Activated CD4-positive, alpha-beta memory T cell treated with anti-CD3 and anti-CD28 coated beads for 36 hours (primary cell): ENCODE results near the gene ZSCAN22. TPM values are rescaled to one million over a fixed set of nuclear protein-coding genes. Genes with fewer than 3 reads are reported as not detected.
A peak's percentile ranks its signal among the peaks of the same experiment; 100 is the strongest.
"Not testable (repeated sequence)": the region's sequence is repeated elsewhere in the genome, so short reads cannot be mapped to it uniquely, and the experiment has no call there.

Source experiments
- CTCF ChIA-PET: fragments of 350-600 bp; sonication (Branson Sonifier 250); formaldehyde crosslinking; loops from one replicate; lab custom pipeline; 2021; ENCODE audit warnings: antibody characterized with exemption, inconsistent platforms; lab: Charles Lee
- POLR2A ChIA-PET: fragments of 350-600 bp; sonication (Branson Sonifier 250); formaldehyde crosslinking; loops from one replicate; lab custom pipeline; 2021; ENCODE audit warnings: antibody characterized with exemption; lab: Charles Lee
- DNase-seq: peaks from one replicate; pipeline ENCODE4 v3.0.0-alpha.2; 2020
- H3K27ac Mint-ChIP-seq: one replicate; pipeline ENCODE4 v1.8.0; 2021; ENCODE audit warnings: mixed read lengths
- H3K27me3 Mint-ChIP-seq: one replicate; pipeline ENCODE4 v1.8.0; 2021; ENCODE audit warnings: mixed read lengths
- H3K36me3 Mint-ChIP-seq: one replicate; pipeline ENCODE4 v1.8.0; 2021; ENCODE audit warnings: mixed read lengths
- H3K4me1 Mint-ChIP-seq: one replicate; pipeline ENCODE4 v1.8.0; 2021; ENCODE audit warnings: low read depth, mixed read lengths
- H3K4me3 Mint-ChIP-seq: one replicate; pipeline ENCODE4 v1.8.0; 2021; ENCODE audit warnings: mild to moderate bottlenecking, mixed read lengths
- H3K9me3 Mint-ChIP-seq: one replicate; pipeline ENCODE4 v1.8.0; 2021; ENCODE audit warnings: mixed read lengths
- intact Hi-C: fragments of 100-400 bp; cut with micrococcal nuclease; formaldehyde crosslinking; loops from one replicate; pipeline ENCODE4 v1.15.1; 2023
- total RNA-seq, 2 experiments: library from RNA; stranded (reverse); gene quantifications; one replicate each; pipeline ENCODE4 v1.2.3, GENCODE V29; 2021

ZSCAN22 gene
- total RNA-seq, 2 experiments from 2014 or later, result 3.1 to 3.3 TPM

- Mint-ChIP-seq H3K4me3 (peak overlapping the region; percentile 92), H3K4me1 (peaks cover 21% of the 10 kb centered on the region), H3K36me3 (peaks cover 10% of the 10 kb centered on the region), H3K27ac (no peak overlapping the region), H3K27me3 (peaks cover 4% of the 10 kb centered on the region), H3K9me3 (no peaks in the 10 kb centered on the region)
- ChIA-PET POLR2A (no interaction called here), CTCF (interaction anchor here (1.5 kb wide), 1 partner anchor 16 kb away, joined by 7 read pairs; no protein-coding TSS in a partner anchor)
- intact Hi-C loops, result loop anchor here (5.0 kb wide), 1 partner anchor 62 kb away; the partner anchor contains the start of gene ZNF584
- DNase-seq, result no peak
Observed at GRCh38 chr19:58345558-58345957, 18.8 kb downstream of the ZSCAN22 start.

- Mint-ChIP-seq H3K4me3 (peak overlapping the region; percentile 92), H3K27me3 (peaks cover 4% of the 10 kb centered on the region), H3K4me1 (peaks cover 21% of the 10 kb centered on the region), H3K27ac (peak overlapping the region; percentile 42), H3K9me3 (no peaks in the 10 kb centered on the region), H3K36me3 (peaks cover 4% of the 10 kb centered on the region)
- ChIA-PET POLR2A (interaction anchor here (0.7 to 2.3 kb wide), 6 partner anchors 8 to 128 kb away, joined by 3 to 12 read pairs (median 4); partner anchors contain the start of genes ZNF497, ZNF544 and ZNF837), CTCF (interaction anchor here (0.9 to 2.1 kb wide), 6 partner anchors 9 to 172 kb away, joined by 3 to 8 read pairs (median 5); partner anchors contain the start of genes ZBTB45, ZNF544 and ZSCAN22)
- peak; percentile 74 for DNase-seq
- intact Hi-C loops, result loop anchor here (1.0 to 5.0 kb wide), 2 partner anchors 15 to 60 kb away; partner anchors contain the start of genes ZNF497 and ZNF584
Observed at GRCh38 chr19:58346961-58347929, 20.5 kb downstream of the ZSCAN22 start.

- Mint-ChIP-seq H3K4me1 (peaks cover 21% of the 10 kb centered on the region), H3K4me3 (peak overlapping the region; percentile 92)
- CTCF ChIA-PET, result interaction anchor here (1.2 to 2.1 kb wide), 3 partner anchors 8 to 171 kb away, joined by 3 to 8 read pairs (median 6); partner anchors contain the start of genes ZBTB45 and ZSCAN22
- not testable (repeated sequence) for H3K9me3 Mint-ChIP-seq, H3K36me3 Mint-ChIP-seq, H3K27me3 Mint-ChIP-seq, H3K27ac Mint-ChIP-seq
- intact Hi-C loops, result loop anchor here (5.0 kb wide), 1 partner anchor 59 kb away; the partner anchor contains the start of gene ZNF584
- POLR2A ChIA-PET, result interaction anchor here (0.6 to 2.3 kb wide), 3 partner anchors 15 to 34 kb away, joined by 3 to 12 read pairs (median 5); partner anchors contain the start of genes ZNF497, ZNF837 and ZSCAN22
- DNase-seq, result peak; percentile 18
Observed at GRCh38 chr19:58348080-58348479, 21.3 kb downstream of the ZSCAN22 start.

- ChIA-PET CTCF (no interaction called here), POLR2A (no interaction called here)
- H3K27me3 Mint-ChIP-seq, result peaks cover 4% of the 10 kb centered on the region
- DNase-seq, result no peak
- no peak overlapping the region for H3K4me3 Mint-ChIP-seq
- H3K36me3 Mint-ChIP-seq, result peaks cover 4% of the 10 kb centered on the region
- peaks cover 21% of the 10 kb centered on the region for H3K4me1 Mint-ChIP-seq
- H3K9me3 Mint-ChIP-seq, result no peaks in the 10 kb centered on the region
- H3K27ac Mint-ChIP-seq, result no peak overlapping the region
- intact Hi-C loops, result loop anchor here (5.0 kb wide), 1 partner anchor 58 kb away; the partner anchor contains the start of gene ZNF584
Observed at GRCh38 chr19:58349590-58349989, 22.8 kb downstream of the ZSCAN22 start.

GRCh38 chr19:58350001-58350861 is 23.4 kb downstream of the ZSCAN22 start:
- intact Hi-C loops, result no loop called here
- POLR2A ChIA-PET, result no interaction called here
- Mint-ChIP-seq H3K4me1 (peaks cover 21% of the 10 kb centered on the region), H3K4me3 (no peak overlapping the region), H3K27me3 (peaks cover 4% of the 10 kb centered on the region), H3K36me3 (peaks cover 4% of the 10 kb centered on the region), H3K27ac (no peak overlapping the region), H3K9me3 (no peaks in the 10 kb centered on the region)
- DNase-seq, result no peak
- CTCF ChIA-PET, result no interaction called here

- POLR2A ChIA-PET, result no interaction called here
- Mint-ChIP-seq H3K9me3 (no peaks in the 10 kb centered on the region), H3K27ac (no peak overlapping the region), H3K27me3 (peaks cover 4% of the 10 kb centered on the region), H3K4me1 (peaks cover 19% of the 10 kb centered on the region), H3K4me3 (no peak overlapping the region), H3K36me3 (peaks cover 4% of the 10 kb centered on the region)
- intact Hi-C loops, result no loop called here
- CTCF ChIA-PET, result no interaction called here
- no peak for DNase-seq
Observed at GRCh38 chr19:58350871-58351557, 24.2 kb downstream of the ZSCAN22 start.

- no peak overlapping the region for H3K27ac Mint-ChIP-seq
- CTCF ChIA-PET, result no interaction called here
- H3K4me1 Mint-ChIP-seq, result peaks cover 18% of the 10 kb centered on the region
- POLR2A ChIA-PET, result no interaction called here
- no peaks in the 10 kb centered on the region for H3K9me3 Mint-ChIP-seq
- H3K4me3 Mint-ChIP-seq, result no peak overlapping the region
- intact Hi-C loops, result no loop called here
- no peak for DNase-seq
- H3K27me3 Mint-ChIP-seq, result peaks cover 4% of the 10 kb centered on the region
- H3K36me3 Mint-ChIP-seq, result peaks cover 4% of the 10 kb centered on the region
Observed at GRCh38 chr19:58351558-58351878, 24.7 kb downstream of the ZSCAN22 start.

- Mint-ChIP-seq H3K4me1 (peaks cover 20% of the 10 kb centered on the region), H3K9me3 (no peaks in the 10 kb centered on the region), H3K27ac (no peak overlapping the region), H3K36me3 (peaks cover 4% of the 10 kb centered on the region), H3K4me3 (no peak overlapping the region), H3K27me3 (peaks cover 4% of the 10 kb centered on the region)
- intact Hi-C loops, result no loop called here
- CTCF ChIA-PET, result no interaction called here
- POLR2A ChIA-PET, result no interaction called here
- no peak for DNase-seq
Observed at GRCh38 chr19:58351990-58352755, 25.4 kb downstream of the ZSCAN22 start.

GRCh38 chr19:58352760-58353671 is 26.2 kb downstream of the ZSCAN22 start, which contains the start of gene A1BG:
TSS of gene A1BG (minus strand) at chr19:58353492. CDS start at chr19:58353437, 55 bp downstream.
- POLR2A ChIA-PET, result no interaction called here
- no peaks in the 10 kb centered on the region for H3K9me3 Mint-ChIP-seq
- CTCF ChIA-PET, result no interaction called here
- peaks cover 19% of the 10 kb centered on the region for H3K4me1 Mint-ChIP-seq
- no peak for DNase-seq
- peaks cover 4% of the 10 kb centered on the region for H3K36me3 Mint-ChIP-seq
- H3K27ac Mint-ChIP-seq, result no peak within 1 kb of the TSS
- no peak within 1 kb of the TSS for H3K4me3 Mint-ChIP-seq
- peaks cover 4% of the 10 kb centered on the region for H3K27me3 Mint-ChIP-seq
- intact Hi-C loops, result no loop called here
